GM18873 (cell line): ENCODE results near the gene PTCH2.
"Not testable (repeated sequence)": the region's sequence is repeated elsewhere in the genome, so short reads cannot be mapped to it uniquely, and the experiment has no call there.

ENCODE experiments used
- ATAC-seq: cut with Tn5 transposase; IDR thresholded peaks from one replicate; pipeline ENCODE4 v1.9.1; 2021; ENCODE audit warnings: mild to moderate bottlenecking, moderate library complexity, moderate number of reproducible peaks; ENCODE audit not compliant: unreplicated experiment, low FRiP score

The PTCH2 gene

GRCh38 chr1:44819608-44820327, 23.3 kb downstream of the PTCH2 start:
- ATAC-seq, result peak; percentile 71

DNA sequence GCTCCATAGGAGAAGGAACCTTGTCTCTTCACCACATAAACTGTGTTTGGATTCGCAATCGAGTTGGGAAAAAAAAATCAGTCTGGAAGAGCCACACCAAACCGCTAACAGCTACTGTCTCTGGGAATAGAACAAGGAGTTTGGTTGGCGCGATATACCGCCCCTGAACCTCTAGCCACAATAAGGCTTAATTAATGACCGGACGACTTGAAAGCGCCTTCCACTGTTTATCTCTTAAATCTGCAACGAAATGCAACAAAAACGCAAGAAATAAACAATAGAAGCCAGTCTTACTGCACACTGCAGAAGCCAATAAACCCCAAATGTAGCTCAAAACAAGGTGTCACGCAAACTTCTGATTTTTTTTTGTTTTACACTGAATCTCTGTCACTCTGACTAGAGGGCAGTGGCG, 23.9 kb downstream of the PTCH2 start:
- ATAC-seq, result no peak

GRCh38 chr1:44817771-44818495, 25.1 kb downstream of the PTCH2 start:
- no peak for ATAC-seq

DNA sequence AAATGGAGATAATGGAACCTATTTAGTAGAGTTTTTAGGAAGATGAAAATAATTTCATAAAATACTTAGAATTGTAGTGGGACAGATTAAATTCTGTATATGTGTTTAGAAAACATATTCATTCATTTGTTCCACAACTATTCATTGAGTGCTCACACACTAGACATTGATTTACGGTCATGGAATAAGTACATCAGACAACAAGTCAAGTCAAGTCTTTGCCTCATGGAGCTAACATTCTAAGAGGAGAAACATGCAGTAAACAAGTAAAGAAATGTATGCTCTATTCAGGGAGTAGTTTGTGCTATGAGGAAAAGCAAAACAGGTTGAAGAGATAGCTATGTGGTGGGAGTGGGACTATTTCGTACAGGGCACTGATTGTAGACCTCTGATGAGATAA, 25.7 kb downstream of the PTCH2 start:
- no peak for ATAC-seq

DNA sequence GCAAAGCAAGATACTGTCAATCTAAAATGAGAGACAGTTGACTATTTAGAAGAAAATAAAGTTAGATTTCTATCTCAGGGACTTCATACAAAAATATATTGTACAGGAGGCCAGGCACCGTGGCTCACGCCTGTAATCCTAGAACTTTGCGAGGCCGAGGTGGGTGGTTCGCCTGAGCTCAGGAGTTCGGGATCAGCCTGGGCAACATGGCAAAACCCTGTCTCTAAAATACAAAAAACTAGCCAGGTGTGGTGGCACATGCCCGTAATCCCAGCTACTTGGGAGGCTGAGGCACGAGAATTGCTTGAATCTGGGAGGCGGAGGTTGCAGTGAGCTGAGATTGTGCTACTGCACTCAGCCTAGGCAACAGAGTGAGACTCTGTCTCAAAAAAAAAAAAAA, 27.1 kb downstream of the PTCH2 start:
- ATAC-seq, result not testable (repeated sequence)

DNA sequence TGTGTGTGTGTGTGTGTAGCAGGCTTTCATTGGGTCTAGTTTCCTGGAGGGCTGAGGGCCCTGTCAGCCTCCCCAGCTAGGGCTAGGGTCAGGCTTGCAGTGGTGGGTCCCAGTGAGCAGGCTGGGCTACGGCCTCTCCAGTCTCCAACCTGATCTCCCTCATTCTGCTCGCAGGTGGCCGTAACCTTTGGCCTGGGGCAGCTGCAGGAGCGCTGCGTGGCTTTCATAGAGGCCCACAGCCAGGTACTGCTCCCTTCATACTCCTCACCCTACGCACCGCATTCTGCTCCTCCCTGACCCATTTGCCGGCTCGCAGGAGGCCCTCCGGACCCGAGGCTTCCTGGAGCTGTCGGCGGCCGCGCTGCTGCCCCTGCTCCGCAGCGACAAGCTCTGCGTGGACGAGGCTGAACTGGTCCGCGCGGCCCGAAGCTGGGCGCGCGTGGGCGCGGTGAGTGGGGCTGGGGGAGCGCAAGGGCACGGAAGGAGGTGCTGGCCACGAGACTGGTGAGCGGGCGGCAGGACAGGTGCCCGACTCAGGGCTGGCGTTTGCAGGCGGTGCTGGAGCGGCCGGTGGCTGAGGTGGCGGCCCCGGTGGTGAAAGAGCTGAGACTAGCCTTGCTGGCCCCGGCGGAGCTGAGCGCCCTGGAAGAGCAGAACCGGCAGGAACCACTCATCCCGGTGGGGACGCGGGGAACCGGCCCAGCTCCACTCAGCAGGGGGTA, 30.1 kb downstream of the PTCH2 start:
- ATAC-seq, result no peak

DNA sequence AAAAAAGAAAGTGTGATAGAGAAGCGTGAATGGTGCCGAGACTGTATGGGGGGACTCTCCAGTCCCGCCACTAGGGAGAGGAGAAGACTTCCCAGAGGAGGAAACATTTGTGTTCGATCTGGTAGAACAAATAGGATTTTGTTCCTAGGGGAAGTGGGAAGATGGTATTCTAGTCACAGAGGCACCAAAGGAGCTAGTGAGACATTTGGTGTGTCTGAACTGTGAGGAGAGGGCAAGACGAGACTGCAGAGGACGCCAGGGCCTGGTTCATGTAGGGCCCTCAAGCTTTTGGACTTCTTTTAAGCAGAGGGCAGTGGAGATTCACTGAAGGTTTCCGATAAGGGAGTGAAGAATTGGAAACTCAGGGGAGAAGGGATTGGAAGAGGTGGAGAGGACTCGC, 31.8 kb downstream of the PTCH2 start:
- no peak for ATAC-seq

DNA sequence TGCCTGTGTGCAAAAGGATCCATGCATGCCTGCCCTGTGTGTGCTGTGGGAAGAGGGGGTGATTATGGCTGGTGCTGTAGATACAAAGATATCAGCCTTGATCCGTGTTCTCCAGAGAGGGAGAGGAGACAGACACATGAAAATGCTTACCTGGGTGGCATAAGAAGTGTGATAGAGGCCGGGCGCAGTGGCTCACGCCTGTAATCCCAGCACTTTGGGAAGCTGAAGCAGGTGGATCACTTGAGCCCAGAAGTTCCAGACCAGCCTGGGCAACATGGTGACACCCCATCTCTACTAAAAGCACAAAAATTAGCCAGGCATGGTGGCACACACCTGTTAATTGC, 32.3 kb downstream of the PTCH2 start:
- not testable (repeated sequence) for ATAC-seq

DNA sequence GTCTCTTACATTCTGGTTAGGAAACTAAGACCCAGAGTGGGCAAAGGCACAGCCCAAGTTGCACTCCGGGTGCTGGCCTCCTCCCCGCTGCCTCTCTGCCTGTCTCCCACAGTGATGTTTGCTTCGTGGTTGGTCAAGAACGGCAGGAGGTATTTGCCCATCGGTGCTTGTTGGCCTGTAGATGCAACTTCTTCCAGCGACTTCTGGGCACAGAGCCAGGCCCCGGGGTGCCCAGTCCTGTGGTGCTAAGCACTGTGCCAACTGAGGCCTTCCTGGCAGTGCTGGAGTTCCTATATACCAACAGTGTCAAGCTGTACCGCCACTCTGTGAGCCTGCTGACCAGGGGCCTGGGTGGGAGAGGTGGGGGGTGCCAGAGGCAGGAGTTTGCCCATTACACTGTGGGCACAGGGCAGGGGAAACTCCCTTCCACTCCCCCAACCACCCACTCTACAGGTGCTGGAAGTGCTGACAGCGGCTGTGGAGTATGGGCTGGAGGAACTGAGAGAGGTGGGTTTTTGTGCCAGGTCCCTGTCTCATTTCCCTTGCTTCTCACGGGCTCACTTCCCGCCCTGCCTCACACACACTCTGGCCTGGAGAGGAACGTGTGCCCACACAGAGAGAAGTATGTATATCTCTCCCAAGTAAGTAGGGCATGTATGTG, 32.8 kb downstream of the PTCH2 start:
- ATAC-seq, result no peak

GRCh38 chr1:44808938-44809917, 33.8 kb downstream of the PTCH2 start:
- ATAC-seq, result no peak

GRCh38 chr1:44808063-44808937, 34.8 kb downstream of the PTCH2 start, which contains the start of gene BTBD19:
Gene BTBD19 (plus strand): TSS chr1:44808523. CDS start chr1:44808821, 298 bp downstream.
- no peak for ATAC-seq

DNA sequence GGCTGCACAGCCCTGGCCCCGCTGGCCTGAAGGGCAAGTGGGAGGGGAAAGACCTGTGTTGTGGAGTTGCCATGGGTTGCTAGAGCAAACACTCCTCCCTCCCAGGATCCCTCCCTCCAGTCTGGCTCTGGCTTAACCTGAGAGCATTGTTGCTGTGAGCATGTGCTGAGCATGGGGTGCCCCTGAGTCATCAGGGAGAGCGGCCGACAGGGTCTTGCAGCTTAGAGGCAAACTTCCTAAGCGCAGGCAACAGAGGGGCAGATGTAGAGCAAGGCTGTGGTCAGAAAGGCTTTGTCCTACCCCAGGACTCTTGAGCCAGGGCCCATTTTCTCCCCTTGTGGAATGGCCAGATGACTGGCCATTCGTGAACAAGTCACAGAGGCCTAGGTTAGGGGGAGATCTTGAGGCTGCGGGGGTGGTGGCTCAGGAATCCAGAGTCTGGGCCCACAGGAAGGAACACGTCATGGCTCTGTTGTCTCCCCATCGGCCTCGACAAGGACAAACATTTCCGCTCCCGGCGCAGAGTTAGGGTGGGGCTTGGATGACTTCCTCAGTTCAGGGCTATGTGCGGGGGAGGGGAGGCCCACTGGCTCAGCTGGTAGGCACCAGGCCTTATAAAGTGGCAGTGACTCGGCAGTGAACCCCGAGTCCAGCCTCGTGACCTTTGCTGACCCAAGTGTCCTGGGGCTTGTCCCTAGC, 35.5 kb downstream of the PTCH2 start:
- no peak for ATAC-seq

DNA sequence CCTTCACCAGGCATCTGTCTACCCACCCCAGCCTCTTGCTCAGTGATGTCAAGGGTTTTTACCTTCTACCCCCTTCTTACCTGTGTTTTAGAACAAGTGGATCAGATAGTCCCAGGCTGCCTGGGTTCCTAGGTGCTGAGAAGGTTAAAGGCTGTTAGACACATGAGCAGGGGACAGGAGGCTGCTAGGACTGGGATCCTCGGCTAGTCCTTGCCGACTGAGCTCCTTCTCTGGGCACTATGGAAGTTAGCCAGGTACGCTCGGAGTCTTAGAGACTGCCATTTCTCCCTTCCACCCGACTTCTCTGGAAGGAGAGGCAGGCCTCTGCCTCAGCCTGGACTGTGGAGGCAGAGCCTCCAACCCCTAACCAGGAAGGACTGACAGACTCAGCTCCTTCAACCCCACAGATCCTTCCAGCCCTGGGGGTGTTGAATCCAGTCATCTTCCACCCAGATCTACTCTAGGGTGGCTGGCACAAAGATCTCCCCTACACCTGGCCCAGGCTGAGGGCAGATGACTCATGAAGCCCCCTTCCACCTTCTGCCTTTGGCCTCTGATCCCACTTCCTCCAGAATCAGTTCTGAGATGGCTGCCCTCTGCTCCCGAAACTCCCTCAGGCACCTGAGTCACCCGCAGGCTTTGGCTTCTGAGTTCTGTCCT, 36.2 kb downstream of the PTCH2 start, which contains the start of gene DYNLT4:
DYNLT4 (minus strand) TSS at position 648 of the 660 bp plus-strand sequence. CDS start 683 bp downstream, outside the sequence.
- no peak for ATAC-seq

- no peak for ATAC-seq
These were observed 36.9 kb downstream of the PTCH2 start for GRCh38 chr1:44806025-44806703.

DNA sequence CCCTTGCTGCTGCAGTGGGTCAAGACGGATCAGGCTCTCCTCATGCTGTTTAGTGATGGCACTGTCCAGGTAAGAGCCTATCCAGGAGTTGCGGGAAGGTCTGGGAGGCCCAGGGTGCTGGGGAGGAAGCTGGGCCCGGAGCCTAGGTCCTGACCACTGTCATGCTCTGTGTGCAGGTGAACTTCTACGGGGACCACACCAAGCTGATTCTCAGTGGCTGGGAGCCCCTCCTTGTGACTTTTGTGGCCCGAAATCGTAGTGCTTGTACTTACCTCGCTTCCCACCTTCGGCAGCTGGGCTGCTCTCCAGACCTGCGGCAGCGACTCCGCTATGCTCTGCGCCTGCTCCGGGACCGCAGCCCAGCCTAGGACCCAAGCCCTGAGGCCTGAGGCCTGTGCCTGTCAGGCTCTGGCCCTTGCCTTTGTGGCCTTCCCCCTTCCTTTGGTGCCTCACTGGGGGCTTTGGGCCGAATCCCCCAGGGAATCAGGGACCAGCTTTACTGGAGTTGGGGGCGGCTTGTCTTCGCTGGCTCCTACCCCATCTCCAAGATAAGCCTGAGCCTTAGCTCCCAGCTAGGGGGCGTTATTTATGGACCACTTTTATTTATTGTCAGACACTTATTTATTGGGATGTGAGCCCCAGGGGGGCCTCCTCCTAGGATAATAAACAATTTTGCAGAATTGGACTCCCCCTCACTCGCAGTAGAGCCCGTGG, 37.6 kb downstream of the PTCH2 start:
- ATAC-seq, result no peak
